GM12878 (cell line): ENCODE data around the gene GPR107. TPM values are rescaled to one million over a fixed set of nuclear protein-coding genes. Genes with fewer than 3 reads are reported as not detected.

Experiments used
- ATAC-seq: fragments of 200-7000 bp; cut with Tn5 transposase; 3 replicates; pipeline ENCODE4 v1.9.1; 2020; ENCODE audit warnings: mild to moderate bottlenecking, moderate library complexity
- BruUV-seq: library from RNA; stranded (reverse); fragments of 400-500 nt; replicated peaks from 2 replicates; lab custom pipeline; 2021; lab: Mats Ljungman, UMichigan
- CTCF ChIA-PET: fragments of 300-600 bp; sonication (Branson Sonifier 250); formaldehyde crosslinking; extraction: SDS; loops from one replicate; lab custom pipeline; 2021; ENCODE audit warnings: inconsistent platforms; lab: Yijun Ruan, JAX
- POLR2A ChIA-PET: fragments of 350-600 bp; formaldehyde crosslinking; extraction: SDS; loops from one replicate; lab custom pipeline; 2021; ENCODE audit warnings: inconsistent platforms; lab: Charles Lee
- RAD21 ChIA-PET: fragments of 300-600 bp; sonication (Branson Sonifier 250); formaldehyde crosslinking; loops from one replicate; lab custom pipeline; 2023; ENCODE audit warnings: antibody characterized with exemption; ENCODE audit not compliant: unreplicated experiment; lab: Charles Lee
- SMC1A ChIA-PET: fragments of 300-600 bp; sonication (Branson Sonifier 250); formaldehyde crosslinking; loops from one replicate; lab custom pipeline; 2023; ENCODE audit not compliant: unreplicated experiment, uncharacterized antibody; lab: Charles Lee
- DNase-seq: peaks from one replicate; pipeline ENCODE4 v3.0.0-alpha.2; 2011; ENCODE audit warnings: low read depth, low spot score
- FAIRE-seq: peaks from 3 replicates; lab custom pipeline; 2011; peaks lifted over from hg19 to GRCh38; lab: Jason Lieb, UNC
- H2AFZ ChIP-seq: 2 replicates; pipeline ENCODE4 v1.6.0; 2011; ENCODE audit warnings: low read depth, low read length, control low read depth; ENCODE audit not compliant: control insufficient read depth
- H3K27ac ChIP-seq: 2 replicates; pipeline ENCODE4 v1.5.1; 2011; ENCODE audit warnings: control low read depth; ENCODE audit not compliant: control insufficient read depth, insufficient read depth
- H3K27me3 ChIP-seq, 2 experiments: replicated peaks in 1 of 2; 2 replicates each; pipeline versions ENCODE4 v1.6.0 to v1.6.1; 2011; ENCODE audit warnings: low read length in 1 of 2; ENCODE audit not compliant: control insufficient read depth in 2 of 2, insufficient read depth in 2 of 2
- H3K36me3 ChIP-seq, 2 experiments: 2 replicates each; pipeline ENCODE4 v1.5.1; 2011; ENCODE audit warnings: low read length in 1 of 2; ENCODE audit not compliant: control insufficient read depth in 2 of 2, insufficient read depth in 2 of 2
- H3K4me1 ChIP-seq: 2 replicates; pipeline ENCODE4 v1.6.1; 2011; ENCODE audit warnings: mild to moderate bottlenecking, low read length, moderate library complexity, mixed read lengths; ENCODE audit not compliant: control insufficient read depth, insufficient read depth
- H3K4me2 ChIP-seq: 2 replicates; pipeline ENCODE4 v1.6.0; 2011; ENCODE audit warnings: control low read depth; ENCODE audit not compliant: control insufficient read depth, insufficient read depth
- H3K4me3 ChIP-seq: fragments of 200-600 bp; sonication (generic); 2 replicates; pipeline ENCODE4 v1.5.1; 2016
- H3K79me2 ChIP-seq: 2 replicates; pipeline ENCODE4 v1.6.0; 2011; ENCODE audit warnings: low read length; ENCODE audit not compliant: control insufficient read depth, insufficient read depth
- H3K9ac ChIP-seq: 2 replicates; pipeline ENCODE4 v1.8.0; 2011; ENCODE audit warnings: low read length, control low read depth, mixed read lengths; ENCODE audit not compliant: control insufficient read depth, insufficient read depth
- H3K9me3 ChIP-seq: replicated peaks from 3 replicates; pipeline ENCODE4 v1.5.1; 2011; ENCODE audit warnings: mild to moderate bottlenecking, low read length; ENCODE audit not compliant: control insufficient read depth, insufficient read depth
- H4K20me1 ChIP-seq: 2 replicates; pipeline ENCODE4 v1.6.0; 2011; ENCODE audit not compliant: control insufficient read depth, insufficient read depth
- BCL3 ChIP-seq: IDR thresholded peaks from 2 replicates; pipeline ENCODE4 v1.6.1; 2011; ENCODE audit warnings: borderline replicate concordance, low read depth, mild to moderate bottlenecking, moderate library complexity, low read length; ENCODE audit not compliant: insufficient read depth, poor library complexity, severe bottlenecking
- MLLT1 ChIP-seq: fragments of 450-650 bp; IDR thresholded peaks from 2 replicates; pipeline ENCODE4 v1.6.1; 2016; ENCODE audit warnings: mild to moderate bottlenecking
- NR2F1 ChIP-seq: fragments of 450-650 bp; conservative IDR thresholded peaks from 2 replicates; pipeline ENCODE4 v1.6.1; 2017; ENCODE audit warnings: mild to moderate bottlenecking
- POU2F2 ChIP-seq: IDR thresholded peaks from 3 replicates; pipeline ENCODE4 v1.6.1; 2011; ENCODE audit warnings: low read depth, mild to moderate bottlenecking, low read length, borderline replicate concordance
- SREBF1 ChIP-seq: IDR thresholded peaks from 2 replicates; pipeline ENCODE4 v1.6.1; 2012; ENCODE audit warnings: mild to moderate bottlenecking, low read length
- TAF1 ChIP-seq: IDR thresholded peaks from 2 replicates; pipeline ENCODE4 v1.6.1; 2011; ENCODE audit warnings: mild to moderate bottlenecking, low read depth, low read length, borderline replicate concordance
- TCF12 ChIP-seq: IDR thresholded peaks from 2 replicates; pipeline ENCODE4 v1.6.1; 2011; ENCODE audit warnings: low read depth, mild to moderate bottlenecking, low read length
- ZNF207 ChIP-seq: fragments of 450-650 bp; IDR thresholded peaks from 2 replicates; pipeline ENCODE4 v1.6.1; 2014; ENCODE audit warnings: antibody characterized with exemption, mild to moderate bottlenecking, borderline replicate concordance
- ZNF687 ChIP-seq: fragments of 450-650 bp; IDR thresholded peaks from 2 replicates; pipeline ENCODE4 v1.6.1; 2017; ENCODE audit warnings: mild to moderate bottlenecking, moderate library complexity
- WGBS: methylation state at CpG from one replicate; pipeline ENCODE4 v1.1.6; 2016; ENCODE audit warnings: low lambda C conversion rate; ENCODE audit not compliant: insufficient replicate concordance, insufficient coverage; ENCODE audit errors: missing lambda C conversion rate; 5-methylcytosine and 5-hydroxymethylcytosine counted together
- in situ Hi-C: fragments of 300-500 bp; cut with MboI; formaldehyde crosslinking; loops from 9 replicates; pipeline ENCODE4 v1.14.3; 2018; ENCODE audit warnings: mixed read lengths
- intact Hi-C: fragments of 100-400 bp; cut with micrococcal nuclease; formaldehyde crosslinking; loops from one replicate; pipeline ENCODE4 v1.14.2; 2022; ENCODE audit not compliant: unreplicated experiment
- polyA plus RNA-seq, 11 experiments: library from polyadenylated mRNA; depleted of rRNA in 4 of 11; unstranded in 6 of 11; stranded (reverse) in 5 of 11; fragments of >200 nt; fragmentation: Nextera tagmentation in 4 of 11; fragmentation: Illumina TruSeq in 1 of 11; extraction: Ambion mirVana in 4 of 11; extraction: Trizol in 1 of 11; gene quantifications; 1 replicate in 1 of 11; 2 replicates in 10 of 11; pipeline versions ENCODE4 v1.2.1 to v1.2.3, GENCODE V29; 2011 to 2016; ENCODE audit warnings: inconsistent platforms in 2 of 11, missing spikeins in 2 of 11, low read depth in 1 of 11
- total RNA-seq, 4 experiments: library from RNA; depleted of rRNA in 3 of 4; stranded (reverse); fragments of >200 nt in 3 of 4; fragmentation: Illumina TruSeq in 1 of 4; extraction: Trizol in 1 of 4; gene quantifications; 2 replicates each; pipeline versions ENCODE4 v1.2.1 to v1.2.3, GENCODE V29; 2013 to 2021

Gene GPR107
- total and polyA plus RNA-seq, 10 of the 15 experiments (the other 5 are each of a cell fraction or from before 2014, with no cell fraction given), result 2.7 to 21.4 (median 10.6) TPM

- Histone ChIP-seq H3K36me3 (no peaks in the 10 kb centered on the region), H3K4me2 (no peak overlapping the region)
- no peak for TF ChIP-seq TAF1
- TF ChIP-seq MLLT1, result no peak
- no peak for TF ChIP-seq ZNF687
- TF ChIP-seq ZNF207, result no peak
- no peak for TF ChIP-seq SREBF1
- no peak for TF ChIP-seq POU2F2
- no peak for TF ChIP-seq NR2F1
- no peak for TF ChIP-seq TCF12
- TF ChIP-seq BCL3, result no peak
- TF ChIP-seq, all 136 proteins: peak for 0
- Histone ChIP-seq H4K20me1 (no peaks in the 10 kb centered on the region; the same call in 1 of the 2 replicates), H2AFZ (no peak overlapping the region), H3K27ac (no peak overlapping the region), H3K4me1 (no peaks in the 10 kb centered on the region), H3K9ac (no peak overlapping the region), H3K27me3 (no peaks in the 10 kb centered on the region), H3K79me2 (no peaks in the 10 kb centered on the region), H3K4me3 (no peak overlapping the region), H3K9me3 (no peaks in the 10 kb centered on the region)
- WGBS, result 56% methylated on average over 5 of the region's 5 CpGs
- ChIA-PET CTCF (interaction anchor here (0.7 kb wide), 1 partner anchor 8 kb away, joined by 3 read pairs; no protein-coding TSS in a partner anchor), POLR2A (no interaction called here), SMC1A (no interaction called here), RAD21 (no interaction called here)
- BruUV-seq, result no TSS peak
- no peak for ATAC-seq
- DNase-seq, result no peak
- in situ Hi-C loops, result no loop called here
- intact Hi-C loops, result no loop called here
- no peak for FAIRE-seq
Measured at GRCh38 chr9:130149031-130149430, 95.3 kb downstream of the GPR107 start.
